GM13976 (cell line): ENCODE results near the gene MRPL20.
"Not testable (repeated sequence)": the region's sequence is repeated elsewhere in the genome, so short reads cannot be mapped to it uniquely, and the experiment has no call there.

ENCODE experiments used
- DNase-seq: peaks from one replicate; pipeline ENCODE4 v3.0.0; 2012; ENCODE audit warnings: low spot score
- in situ Hi-C: fragments of 300-500 bp; cut with MboI; formaldehyde crosslinking; loops from one replicate; pipeline ENCODE4 v1.12.0; 2022; ENCODE audit warnings: low sequenced_read_pairs, mixed read lengths, inconsistent platforms; ENCODE audit not compliant: unreplicated experiment
- TF ChIP-seq, protein P1 (sequence below): IDR thresholded peaks from 2 replicates; pipeline ENCODE4 v1.5.1; 2012; ENCODE audit warnings: borderline replicate concordance, mild to moderate bottlenecking; ENCODE audit not compliant: insufficient read depth; ENCODE audit errors: extremely low read depth, missing control alignments, control extremely low read depth

Gene MRPL20

DNA sequence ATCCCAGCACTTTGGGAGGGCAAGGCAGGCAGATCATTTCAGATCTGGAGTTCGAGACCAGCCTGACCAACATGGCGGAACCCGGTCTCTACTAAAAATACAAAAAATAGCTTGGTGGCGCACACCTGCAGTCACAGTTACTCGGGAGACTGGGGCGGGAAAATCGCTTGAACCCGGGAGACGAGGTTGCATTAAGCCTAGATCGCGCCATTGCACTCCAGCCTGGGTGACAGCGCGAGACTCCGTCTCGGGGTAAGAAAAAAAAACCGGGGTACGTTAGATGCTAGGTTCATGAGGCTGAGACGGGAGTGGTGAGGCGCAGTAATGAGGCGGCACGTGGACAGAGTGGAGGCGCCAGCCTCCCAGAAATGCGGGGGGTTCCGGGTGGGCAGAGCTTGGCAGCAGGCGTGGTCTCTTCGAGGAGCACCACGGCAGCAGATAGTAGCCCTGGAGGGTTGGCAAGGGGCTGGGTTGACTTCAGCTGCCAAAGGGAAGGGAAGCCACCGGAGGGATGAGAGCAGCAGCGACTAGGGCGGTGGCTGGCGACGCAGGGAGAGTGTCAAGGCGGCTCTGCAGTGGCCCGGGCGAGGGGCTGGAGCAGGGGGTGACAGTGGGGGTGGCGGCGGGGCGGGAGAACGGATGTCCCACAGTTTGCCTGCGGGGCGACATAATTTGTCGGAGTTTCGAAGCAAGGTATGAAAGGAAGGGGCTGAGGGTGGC is 832 bp downstream of the MRPL20 start:
- no peak for DNase-seq
- TF ChIP-seq, protein P1, sequence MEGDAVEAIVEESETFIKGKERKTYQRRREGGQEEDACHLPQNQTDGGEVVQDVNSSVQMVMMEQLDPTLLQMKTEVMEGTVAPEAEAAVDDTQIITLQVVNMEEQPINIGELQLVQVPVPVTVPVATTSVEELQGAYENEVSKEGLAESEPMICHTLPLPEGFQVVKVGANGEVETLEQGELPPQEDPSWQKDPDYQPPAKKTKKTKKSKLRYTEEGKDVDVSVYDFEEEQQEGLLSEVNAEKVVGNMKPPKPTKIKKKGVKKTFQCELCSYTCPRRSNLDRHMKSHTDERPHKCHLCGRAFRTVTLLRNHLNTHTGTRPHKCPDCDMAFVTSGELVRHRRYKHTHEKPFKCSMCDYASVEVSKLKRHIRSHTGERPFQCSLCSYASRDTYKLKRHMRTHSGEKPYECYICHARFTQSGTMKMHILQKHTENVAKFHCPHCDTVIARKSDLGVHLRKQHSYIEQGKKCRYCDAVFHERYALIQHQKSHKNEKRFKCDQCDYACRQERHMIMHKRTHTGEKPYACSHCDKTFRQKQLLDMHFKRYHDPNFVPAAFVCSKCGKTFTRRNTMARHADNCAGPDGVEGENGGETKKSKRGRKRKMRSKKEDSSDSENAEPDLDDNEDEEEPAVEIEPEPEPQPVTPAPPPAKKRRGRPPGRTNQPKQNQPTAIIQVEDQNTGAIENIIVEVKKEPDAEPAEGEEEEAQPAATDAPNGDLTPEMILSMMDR = no peak
- in situ Hi-C loops = no loop called here

GRCh38 chr1:1403653-1404052 is 3.4 kb downstream of the MRPL20 start:
- DNase-seq = no peak
- TF ChIP-seq, protein P1 = no peak
- in situ Hi-C loops = no loop called here

DNA sequence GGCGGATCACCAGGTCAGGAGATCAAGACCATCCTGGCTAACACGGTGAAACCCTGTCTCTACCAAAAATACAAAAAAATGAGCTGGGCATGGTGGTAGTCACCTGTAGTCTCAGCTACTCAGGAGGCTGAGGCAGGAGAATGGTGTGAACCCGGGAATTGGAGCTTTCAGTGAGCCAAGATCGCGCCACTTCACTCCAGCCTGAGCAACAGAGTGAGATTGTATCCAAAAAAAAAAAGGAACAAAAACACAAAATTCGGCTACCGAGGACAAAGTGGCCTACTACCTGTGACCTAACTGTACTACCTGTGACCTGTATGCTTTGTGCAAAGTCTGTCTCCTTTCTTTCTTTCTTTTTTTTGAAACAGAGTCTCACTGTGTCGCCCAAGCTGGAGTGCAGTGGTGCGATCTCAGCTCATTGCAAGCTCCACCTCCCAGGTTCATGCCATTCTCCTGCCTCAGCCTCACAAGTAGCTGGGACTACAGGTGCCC is 4.1 kb downstream of the MRPL20 start:
- in situ Hi-C loops, DNase-seq: not testable (repeated sequence)

- in situ Hi-C loops = no loop called here
- peak; percentile 41 for DNase-seq
- TF ChIP-seq, protein P1 = peak; percentile 49
Measured at GRCh38 chr1:1402072-1402900, 4.8 kb downstream of the MRPL20 start.

GRCh38 chr1:1401457-1402010 is 5.6 kb downstream of the MRPL20 start:
- in situ Hi-C loops = no loop called here
- no peak for DNase-seq
- TF ChIP-seq, protein P1 = no peak

- in situ Hi-C loops = no loop called here
- no peak for DNase-seq
- TF ChIP-seq, protein P1 = no peak
Measured at GRCh38 chr1:1400576-1401456, 6.3 kb downstream of the MRPL20 start.
